ENCODE results near the gene RNASE7. TPM values are rescaled to one million over a fixed set of nuclear protein-coding genes. Genes with fewer than 3 reads are reported as not detected.

The RNASE7 gene
- total and polyA plus RNA-seq, 2 donors from 2014 or later: not detected

- H3K36me3 ChIP-seq (ENCODE audit: control insufficient read depth in 2 of 3, insufficient read depth in 3 of 3, low read length in 3 of 3): no peaks in the 10 kb centered on the region
Measured at GRCh38 chr14:21036751-21037150, 5.4 kb upstream of the RNASE7 start.

DNA sequence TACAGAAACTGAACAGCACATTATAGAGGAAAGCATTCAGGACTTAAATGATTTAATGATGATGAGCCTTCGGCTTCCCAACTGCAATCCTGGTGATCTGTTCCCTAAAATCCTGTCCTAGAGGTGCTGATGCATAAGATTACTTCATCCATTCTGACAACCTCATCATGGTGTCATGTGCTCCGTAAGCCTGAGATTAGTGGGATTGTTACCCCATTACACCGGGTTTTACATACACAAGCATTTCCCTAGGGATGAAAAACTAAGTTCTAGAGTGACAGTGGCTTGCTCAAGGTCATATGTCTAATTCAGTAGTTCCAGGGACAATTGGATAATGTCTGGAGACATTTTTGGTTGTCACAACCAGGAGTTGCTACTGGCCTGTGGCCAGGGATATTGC, 5.0 kb upstream of the RNASE7 start:
- intact Hi-C loops (cut with DNase I): no loop called here
- no peak overlapping the region for H3K9ac ChIP-seq (ENCODE audit: low read length in 3 of 3)
- H3K36me3 ChIP-seq (ENCODE audit: control insufficient read depth in 2 of 3, insufficient read depth in 3 of 3, low read length in 3 of 3): no peaks in the 10 kb centered on the region
- TF ChIP-seq, protein P1, sequence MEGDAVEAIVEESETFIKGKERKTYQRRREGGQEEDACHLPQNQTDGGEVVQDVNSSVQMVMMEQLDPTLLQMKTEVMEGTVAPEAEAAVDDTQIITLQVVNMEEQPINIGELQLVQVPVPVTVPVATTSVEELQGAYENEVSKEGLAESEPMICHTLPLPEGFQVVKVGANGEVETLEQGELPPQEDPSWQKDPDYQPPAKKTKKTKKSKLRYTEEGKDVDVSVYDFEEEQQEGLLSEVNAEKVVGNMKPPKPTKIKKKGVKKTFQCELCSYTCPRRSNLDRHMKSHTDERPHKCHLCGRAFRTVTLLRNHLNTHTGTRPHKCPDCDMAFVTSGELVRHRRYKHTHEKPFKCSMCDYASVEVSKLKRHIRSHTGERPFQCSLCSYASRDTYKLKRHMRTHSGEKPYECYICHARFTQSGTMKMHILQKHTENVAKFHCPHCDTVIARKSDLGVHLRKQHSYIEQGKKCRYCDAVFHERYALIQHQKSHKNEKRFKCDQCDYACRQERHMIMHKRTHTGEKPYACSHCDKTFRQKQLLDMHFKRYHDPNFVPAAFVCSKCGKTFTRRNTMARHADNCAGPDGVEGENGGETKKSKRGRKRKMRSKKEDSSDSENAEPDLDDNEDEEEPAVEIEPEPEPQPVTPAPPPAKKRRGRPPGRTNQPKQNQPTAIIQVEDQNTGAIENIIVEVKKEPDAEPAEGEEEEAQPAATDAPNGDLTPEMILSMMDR (IDR thresholded peaks at IDR 0.05; ENCODE audit: borderline replicate concordance, extremely low read depth, insufficient read depth): no peak
- FAIRE-seq (no peak), DNase-seq (no peak)
- no peaks in the 10 kb centered on the region for H3K27me3 ChIP-seq (ENCODE audit: control insufficient read depth, insufficient read depth, low read length)
- no peak overlapping the region for H3K4me3 ChIP-seq (ENCODE audit: low read length in 3 of 3)
- H3K27ac ChIP-seq (ENCODE audit: low read depth in 2 of 2, low read length in 2 of 2): peak overlapping the region in 1 of 2 donors; percentile 30
- peaks cover 7 to 17% (median 11%) of the 10 kb centered on the region in 3 donors for H3K4me1 ChIP-seq (ENCODE audit: control insufficient read depth in 2 of 3, insufficient read depth in 2 of 3, low read depth in 1 of 3, low read length in 3 of 3)
- H3K9me3 ChIP-seq (ENCODE audit: control insufficient read depth in 2 of 3, insufficient read depth in 1 of 3, low read length in 3 of 3): no peaks in the 10 kb centered on the region

More at GRCh38 chr14:21036751-21037150, 5.4 kb upstream of the RNASE7 start:
- no peak for FAIRE-seq
- TF ChIP-seq, protein P1 (IDR thresholded peaks at IDR 0.05; ENCODE audit: borderline replicate concordance, extremely low read depth, insufficient read depth): no peak
- Histone ChIP-seq H3K4me1 (ENCODE audit: control insufficient read depth in 2 of 3, insufficient read depth in 2 of 3, low read depth in 1 of 3, low read length in 3 of 3) (peaks cover 7 to 16% (median 11%) of the 10 kb centered on the region in 3 donors), H3K9me3 (ENCODE audit: control insufficient read depth in 2 of 3, insufficient read depth in 1 of 3, low read length in 3 of 3) (no peaks in the 10 kb centered on the region), H3K9ac (ENCODE audit: low read length in 3 of 3) (no peak overlapping the region), H3K27ac (ENCODE audit: low read depth in 2 of 2, low read length in 2 of 2) (peak overlapping the region in 1 of 2 donors; percentile 30), H3K4me3 (ENCODE audit: low read length in 3 of 3) (no peak overlapping the region), H3K27me3 (ENCODE audit: control insufficient read depth, insufficient read depth, low read length) (no peaks in the 10 kb centered on the region)
- intact Hi-C loops (cut with DNase I): no loop called here
- DNase-seq: no peak

GRCh38 chr14:21038441-21039422, 3.4 kb upstream of the RNASE7 start:
- intact Hi-C loops (cut with DNase I): no loop called here
- Histone ChIP-seq H3K4me3 (ENCODE audit: low read length in 3 of 3) (peak overlapping the region in 1 of 3 donors; percentile 7), H3K9me3 (ENCODE audit: control insufficient read depth in 2 of 3, insufficient read depth in 1 of 3, low read length in 3 of 3) (no peaks in the 10 kb centered on the region), H3K27me3 (ENCODE audit: control insufficient read depth, insufficient read depth, low read length) (no peaks in the 10 kb centered on the region), H3K27ac (ENCODE audit: low read depth in 2 of 2, low read length in 2 of 2) (peak overlapping the region; percentile 47 to 69), H3K9ac (ENCODE audit: low read length in 3 of 3) (peak overlapping the region in 2 of 3 donors; percentile 17 to 28), H3K36me3 (ENCODE audit: control insufficient read depth in 2 of 3, insufficient read depth in 3 of 3, low read length in 3 of 3) (no peaks in the 10 kb centered on the region), H3K4me1 (ENCODE audit: control insufficient read depth in 2 of 3, insufficient read depth in 2 of 3, low read depth in 1 of 3, low read length in 3 of 3) (peaks cover 7 to 33% (median 21%) of the 10 kb centered on the region in 3 donors)
- TF ChIP-seq, protein P1 (IDR thresholded peaks at IDR 0.05; ENCODE audit: borderline replicate concordance, extremely low read depth, insufficient read depth): no peak
- no peak for FAIRE-seq
- peak; percentile 65 to 88 (median 77) for DNase-seq
